Adrenal gland (tissue), 5 donors: ENCODE data around the gene HDDC3.

Experiments
- POLR2A ChIP-seq, 2 donors: fragments of 450-650 bp; IDR thresholded peaks; one replicate each; pipeline ENCODE4 v1.6.1; 2017; ENCODE audit warnings: antibody characterized with exemption in 2 of 2, mild to moderate bottlenecking in 2 of 2, moderate library complexity in 1 of 2
- TF ChIP-seq, protein P1 (sequence below), 6 experiments: fragments of 450-650 bp in 4 of 6; fragments of 200-600 bp in 2 of 6; sonication (generic) in 1 of 6; IDR thresholded peaks; 1 replicate in 5 of 6; 2 replicates in 1 of 6; pipeline versions ENCODE4 v1.5.1 to v1.8.0; 2016 to 2021; ENCODE audit warnings: antibody characterized with exemption in 6 of 6, mild to moderate bottlenecking in 2 of 6, moderate library complexity in 1 of 6
- donor health status: DM: no; HTN: no; CAD: no.

GRCh38 chr15:90914305-90915080 is 17.9 kb downstream of the HDDC3 start:
- TF ChIP-seq, protein P1, sequence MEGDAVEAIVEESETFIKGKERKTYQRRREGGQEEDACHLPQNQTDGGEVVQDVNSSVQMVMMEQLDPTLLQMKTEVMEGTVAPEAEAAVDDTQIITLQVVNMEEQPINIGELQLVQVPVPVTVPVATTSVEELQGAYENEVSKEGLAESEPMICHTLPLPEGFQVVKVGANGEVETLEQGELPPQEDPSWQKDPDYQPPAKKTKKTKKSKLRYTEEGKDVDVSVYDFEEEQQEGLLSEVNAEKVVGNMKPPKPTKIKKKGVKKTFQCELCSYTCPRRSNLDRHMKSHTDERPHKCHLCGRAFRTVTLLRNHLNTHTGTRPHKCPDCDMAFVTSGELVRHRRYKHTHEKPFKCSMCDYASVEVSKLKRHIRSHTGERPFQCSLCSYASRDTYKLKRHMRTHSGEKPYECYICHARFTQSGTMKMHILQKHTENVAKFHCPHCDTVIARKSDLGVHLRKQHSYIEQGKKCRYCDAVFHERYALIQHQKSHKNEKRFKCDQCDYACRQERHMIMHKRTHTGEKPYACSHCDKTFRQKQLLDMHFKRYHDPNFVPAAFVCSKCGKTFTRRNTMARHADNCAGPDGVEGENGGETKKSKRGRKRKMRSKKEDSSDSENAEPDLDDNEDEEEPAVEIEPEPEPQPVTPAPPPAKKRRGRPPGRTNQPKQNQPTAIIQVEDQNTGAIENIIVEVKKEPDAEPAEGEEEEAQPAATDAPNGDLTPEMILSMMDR (IDR thresholded peaks at IDR 0.05) = no peak
- TF ChIP-seq POLR2A (IDR thresholded peaks at IDR 0.05) = no peak
